ENCODE measurements around the gene TPSG1. TPM values are rescaled to one million over a fixed set of nuclear protein-coding genes. Genes with fewer than 3 reads are reported as not detected.

TPSG1 gene
- total RNA-seq, 2 donors from 2014 or later: not detected

GRCh38 chr16:1263591-1264344 lies 38.7 kb upstream of the TPSG1 start:
- H3K4me3 ChIP-seq: no peak overlapping the region
- H3K9me3 ChIP-seq: no peaks in the 10 kb centered on the region
- WGBS, 2 donors: 66 to 73% methylated on average over 2 to 15 of the region's 15 CpGs
- TF ChIP-seq CTCF (IDR thresholded peaks at IDR 0.05) (no peak), POLR2A (IDR thresholded peaks at IDR 0.05) (no peak)
- no peaks in the 10 kb centered on the region for H3K36me3 ChIP-seq (replicated peaks in 1 of 2; ENCODE audit: insufficient read depth in 1 of 2, low read depth in 2 of 2)
- peaks cover 8% of the 10 kb centered on the region for H3K4me1 ChIP-seq
- DNase-seq: no peak
- no peak overlapping the region for H3K27ac ChIP-seq
- peaks cover 0 to 10% of the 10 kb centered on the region in 2 donors for H3K27me3 ChIP-seq
- intact Hi-C loops (cut with DNase I): no loop called here
- ATAC-seq: no peak

GRCh38 chr16:1262846-1263221 lies 37.8 kb upstream of the TPSG1 start:
- intact Hi-C loops (cut with DNase I): no loop called here
- no peak for ATAC-seq

GRCh38 chr16:1262210-1262845 lies 37.3 kb upstream of the TPSG1 start:
- no peaks in the 10 kb centered on the region for H3K36me3 ChIP-seq (replicated peaks in 1 of 2; ENCODE audit: insufficient read depth in 1 of 2, low read depth in 2 of 2)
- no peaks in the 10 kb centered on the region for H3K9me3 ChIP-seq
- no peak for ATAC-seq
- TF ChIP-seq CTCF (IDR thresholded peaks at IDR 0.05) (no peak), POLR2A (IDR thresholded peaks at IDR 0.05) (no peak)
- peaks cover 0 to 10% of the 10 kb centered on the region in 2 donors for H3K27me3 ChIP-seq
- WGBS, 2 donors: 59 to 65% methylated on average over 8 to 30 of the region's 32 CpGs
- peaks cover 9% of the 10 kb centered on the region for H3K4me1 ChIP-seq
- no peak overlapping the region for H3K4me3 ChIP-seq
- DNase-seq: no peak
- no peak overlapping the region for H3K27ac ChIP-seq
- intact Hi-C loops (cut with DNase I): no loop called here

More at GRCh38 chr16:1262846-1263221, 37.8 kb upstream of the TPSG1 start:
- TF ChIP-seq CTCF (IDR thresholded peaks at IDR 0.05) (no peak), POLR2A (IDR thresholded peaks at IDR 0.05) (no peak)
- H3K36me3 ChIP-seq (replicated peaks in 1 of 2; ENCODE audit: insufficient read depth in 1 of 2, low read depth in 2 of 2): no peaks in the 10 kb centered on the region
- H3K27me3 ChIP-seq: peaks cover 0 to 10% of the 10 kb centered on the region in 2 donors
- no peak overlapping the region for H3K27ac ChIP-seq
- no peaks in the 10 kb centered on the region for H3K9me3 ChIP-seq
- H3K4me3 ChIP-seq: no peak overlapping the region
- H3K4me1 ChIP-seq: peaks cover 9% of the 10 kb centered on the region
- 54 to 86% methylated on average over 1 to 9 of the region's 9 CpGs for WGBS, 2 donors
- DNase-seq: no peak

- no peak overlapping the region for H3K4me3 ChIP-seq
- DNase-seq: no peak
- H3K27me3 ChIP-seq: peaks cover 0 to 10% of the 10 kb centered on the region in 2 donors
- no peak for ATAC-seq
- TF ChIP-seq CTCF (IDR thresholded peaks at IDR 0.05) (no peak), POLR2A (IDR thresholded peaks at IDR 0.05) (no peak)
- intact Hi-C loops (cut with DNase I): no loop called here
- peaks cover 9% of the 10 kb centered on the region for H3K4me1 ChIP-seq
- no peaks in the 10 kb centered on the region for H3K36me3 ChIP-seq (replicated peaks in 1 of 2; ENCODE audit: insufficient read depth in 1 of 2, low read depth in 2 of 2)
- H3K27ac ChIP-seq: no peak overlapping the region
- 7 to 15% methylated on average over 11 to 43 of the region's 47 CpGs for WGBS, 2 donors
- no peaks in the 10 kb centered on the region for H3K9me3 ChIP-seq
These were observed 36.2 kb upstream of the TPSG1 start for GRCh38 chr16:1261131-1261892.
